Loucy (cell line): ENCODE data around the gene PEF1.

Experiments
- CTCF ChIP-seq: fragments of 200-600 bp; sonication (generic); conservative IDR thresholded peaks from 2 replicates; pipeline ENCODE4 v1.5.1; 2014; ENCODE audit warnings: mild to moderate bottlenecking, antibody characterized with exemption, low read length
- EZH2phosphoT487 ChIP-seq: fragments of 200-600 bp; IDR thresholded peaks from 2 replicates; pipeline ENCODE4 v1.6.1; 2018; ENCODE audit warnings: antibody characterized with exemption, mild to moderate bottlenecking, moderate library complexity, borderline replicate concordance

GRCh38 chr1:31651089-31651420 is 6.4 kb upstream of the PEF1 start:
- no peak for TF ChIP-seq CTCF
- TF ChIP-seq EZH2phosphoT487 = no peak
